HepG2 (cell line): Measurements from ENCODE around the gene TCFL5. TPM values are rescaled to one million over a fixed set of nuclear protein-coding genes. Genes with fewer than 3 reads are reported as not detected.
A peak's percentile ranks its signal among the peaks of the same experiment; 100 is the strongest.

Experiments
- ATF3 ChIP-seq: sonication (generic); formaldehyde crosslinking; IDR thresholded peaks from 2 replicates; pipeline ENCODE4 v1.4.0; 2020; ENCODE audit warnings: missing genetic modification reagents
- DNMT1 ChIP-seq: sonication (generic); formaldehyde crosslinking; IDR thresholded peaks from 2 replicates; pipeline ENCODE4 v1.5.1; 2020; ENCODE audit warnings: mild to moderate bottlenecking, missing genetic modification reagents
- NFIB ChIP-seq: sonication (generic); formaldehyde crosslinking; IDR thresholded peaks from 2 replicates; pipeline ENCODE4 v1.9.0; 2021; ENCODE audit warnings: missing genetic modification reagents, mild to moderate bottlenecking, borderline replicate concordance
- NFIC ChIP-seq: IDR thresholded peaks from 2 replicates; pipeline ENCODE4 v1.6.1; 2012; ENCODE audit warnings: mild to moderate bottlenecking, low read length, inconsistent platforms
- polyA plus RNA-seq, 8 experiments: library from polyadenylated mRNA; depleted of rRNA in 3 of 8; stranded (reverse) in 7 of 8; unstranded in 1 of 8; fragments of >200 nt; fragmentation: Illumina TruSeq in 4 of 8; extraction: Trizol in 4 of 8; gene quantifications; 2 replicates each; pipeline versions ENCODE4 v1.2.1 to v1.2.3, GENCODE V29; 2011 to 2016; ENCODE audit warnings: low read depth in 4 of 8, missing spikeins in 1 of 8, mixed read lengths in 1 of 8; ENCODE audit not compliant: insufficient read depth in 1 of 8
- total RNA-seq, 5 experiments: library from RNA; depleted of rRNA; stranded (reverse); fragments of >200 nt; fragmentation: Illumina TruSeq; extraction: Trizol; gene quantifications; 2 replicates each; pipeline ENCODE4 v1.2.3, GENCODE V29; 2016; ENCODE audit warnings: low read depth in 1 of 5
- TF ChIP-seq, protein P1 (sequence below): sonication (generic); formaldehyde crosslinking; IDR thresholded peaks from 2 replicates; pipeline ENCODE4 v1.4.0; 2020; ENCODE audit warnings: mild to moderate bottlenecking, missing genetic modification reagents
- TF ChIP-seq, protein P2 (sequence below): sonication (generic); formaldehyde crosslinking; IDR thresholded peaks from 2 replicates; pipeline ENCODE4 v1.8.0; 2022; ENCODE audit warnings: low read depth, missing genetic modification reagents
- TF ChIP-seq, protein P3 (sequence below): sonication (generic); formaldehyde crosslinking; IDR thresholded peaks from 2 replicates; pipeline ENCODE4 v1.4.0; 2020; ENCODE audit warnings: mild to moderate bottlenecking, missing genetic modification reagents, borderline replicate concordance
- TF ChIP-seq, protein P4 (sequence below): sonication (generic); formaldehyde crosslinking; IDR thresholded peaks from 2 replicates; pipeline ENCODE4 v1.4.0; 2020; ENCODE audit warnings: missing genetic modification reagents, mild to moderate bottlenecking, borderline replicate concordance

Gene TCFL5
- total and polyA plus RNA-seq, 2 of the 13 experiments (the other 11 are each of a cell fraction or from before 2014, with no cell fraction given) = 14.8 to 20.0 TPM

DNA sequence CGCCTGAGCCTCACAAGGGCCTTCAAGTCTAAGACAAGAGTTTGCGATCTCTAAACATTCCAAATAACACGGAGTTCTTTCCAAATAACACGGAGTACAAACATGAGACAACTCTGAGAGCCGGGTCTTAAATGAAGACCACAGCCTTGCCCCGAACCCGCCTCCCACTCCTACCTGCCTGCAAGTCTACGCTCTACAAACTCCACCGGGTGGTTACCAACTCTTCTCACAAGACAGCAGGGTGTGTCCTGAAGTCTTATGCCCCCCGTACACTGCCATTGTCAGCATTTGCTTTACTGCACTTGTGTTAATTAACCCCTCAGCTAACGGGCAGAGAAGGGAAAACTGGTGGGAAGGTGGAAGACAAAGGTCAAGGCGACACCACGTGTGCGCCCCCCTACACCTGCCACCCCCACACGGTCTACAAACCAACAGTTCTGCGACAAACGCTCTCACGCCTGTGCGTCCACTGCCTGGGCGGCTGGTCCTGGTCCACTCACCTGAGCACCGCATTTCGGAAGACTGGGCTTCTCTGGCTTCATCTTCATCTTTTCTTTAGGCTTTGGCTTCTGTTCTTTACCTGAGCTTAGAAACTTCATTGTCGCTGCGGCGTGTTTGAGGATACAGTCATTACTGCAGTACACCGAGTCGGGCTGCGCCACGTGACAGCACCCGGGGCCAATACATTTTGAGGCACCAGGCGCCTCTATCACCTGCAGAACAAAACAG, 45.2 kb upstream of the TCFL5 start (continued):
- TF ChIP-seq, protein P1, sequence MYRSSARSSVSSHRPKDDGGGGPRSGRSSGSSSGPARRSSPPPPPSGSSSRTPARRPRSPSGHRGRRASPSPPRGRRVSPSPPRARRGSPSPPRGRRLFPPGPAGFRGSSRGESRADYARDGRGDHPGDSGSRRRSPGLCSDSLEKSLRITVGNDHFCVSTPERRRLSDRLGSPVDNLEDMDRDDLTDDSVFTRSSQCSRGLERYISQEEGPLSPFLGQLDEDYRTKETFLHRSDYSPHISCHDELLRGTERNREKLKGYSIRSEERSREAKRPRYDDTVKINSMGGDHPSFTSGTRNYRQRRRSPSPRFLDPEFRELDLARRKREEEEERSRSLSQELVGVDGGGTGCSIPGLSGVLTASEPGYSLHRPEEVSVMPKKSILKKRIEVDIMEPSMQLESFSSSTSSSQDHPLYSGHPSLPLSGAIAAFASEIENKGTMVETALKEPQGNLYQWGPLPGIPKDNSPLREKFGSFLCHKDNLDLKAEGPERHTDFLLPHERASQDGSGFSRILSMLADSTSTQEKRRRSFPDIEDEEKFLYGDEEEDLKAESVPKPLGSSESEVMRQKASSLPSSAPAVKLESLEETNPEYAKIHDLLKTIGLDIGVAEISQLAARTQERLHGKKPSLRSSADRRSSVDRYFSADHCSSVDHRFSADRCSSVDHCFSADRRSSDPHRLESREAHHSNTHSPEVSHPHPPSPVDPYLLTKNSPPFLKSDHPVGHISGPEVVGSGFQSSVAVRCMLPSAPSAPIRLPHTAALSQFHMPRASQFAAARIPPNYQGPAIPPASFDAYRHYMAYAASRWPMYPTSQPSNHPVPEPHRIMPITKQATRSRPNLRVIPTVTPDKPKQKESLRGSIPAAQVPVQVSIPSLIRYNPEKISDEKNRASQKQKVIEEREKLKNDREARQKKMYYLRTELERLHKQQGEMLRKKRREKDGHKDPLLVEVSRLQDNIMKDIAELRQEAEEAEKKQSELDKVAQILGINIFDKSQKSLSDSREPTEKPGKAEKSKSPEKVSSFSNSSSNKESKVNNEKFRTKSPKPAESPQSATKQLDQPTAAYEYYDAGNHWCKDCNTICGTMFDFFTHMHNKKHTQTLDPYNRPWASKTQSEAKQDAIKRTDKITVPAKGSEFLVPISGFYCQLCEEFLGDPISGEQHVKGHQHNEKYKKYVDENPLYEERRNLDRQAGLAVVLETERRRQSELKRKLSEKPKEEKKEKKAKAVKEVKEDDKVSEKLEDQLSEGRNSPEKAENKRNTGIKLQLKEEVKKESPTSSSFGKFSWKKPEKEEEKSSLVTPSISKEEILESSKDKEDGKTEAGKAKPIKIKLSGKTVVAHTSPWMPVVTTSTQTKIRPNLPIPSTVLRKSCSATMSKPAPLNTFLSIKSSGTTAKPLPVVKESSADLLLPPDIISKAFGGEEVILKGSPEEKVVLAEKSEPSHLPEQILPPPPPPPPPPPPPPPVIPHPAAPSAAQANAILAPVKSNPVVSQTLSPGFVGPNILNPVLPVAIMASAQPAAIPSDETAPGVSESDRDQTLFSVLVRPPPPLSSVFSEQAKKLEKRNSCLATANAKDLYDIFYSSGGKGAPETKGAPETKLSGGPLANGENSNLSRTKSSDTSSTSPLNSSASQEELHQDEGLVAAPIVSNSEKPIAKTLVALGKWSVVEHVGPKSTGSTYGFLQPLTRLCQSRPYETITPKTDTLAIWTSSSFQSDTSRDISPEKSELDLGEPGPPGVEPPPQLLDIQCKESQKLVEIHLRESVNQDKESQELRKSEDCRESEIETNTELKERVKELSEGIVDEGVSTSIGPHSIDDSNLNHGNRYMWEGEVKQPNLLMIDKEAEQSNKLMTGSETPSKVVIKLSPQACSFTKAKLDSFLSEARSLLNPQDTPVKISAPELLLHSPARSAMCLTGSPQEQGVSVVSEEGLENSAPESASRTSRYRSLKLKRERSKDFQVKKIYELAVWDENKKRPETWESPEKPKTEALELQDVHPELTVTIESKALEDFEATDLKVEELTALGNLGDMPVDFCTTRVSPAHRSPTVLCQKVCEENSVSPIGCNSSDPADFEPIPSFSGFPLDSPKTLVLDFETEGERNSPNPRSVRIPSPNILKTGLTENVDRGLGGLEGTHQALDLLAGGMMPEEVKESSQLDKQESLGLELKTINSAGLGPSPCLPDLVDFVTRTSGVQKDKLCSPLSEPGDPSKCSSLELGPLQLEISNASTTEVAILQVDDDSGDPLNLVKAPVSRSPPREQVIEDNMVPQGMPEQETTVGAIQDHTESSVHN (CRISPR knock-in tag) = no peak
- TF ChIP-seq NFIC (no peak), DNMT1 (CRISPR knock-in tag) (no peak), ATF3 (no peak), NFIB (CRISPR knock-in tag) (no peak)
- TF ChIP-seq, protein P2, sequence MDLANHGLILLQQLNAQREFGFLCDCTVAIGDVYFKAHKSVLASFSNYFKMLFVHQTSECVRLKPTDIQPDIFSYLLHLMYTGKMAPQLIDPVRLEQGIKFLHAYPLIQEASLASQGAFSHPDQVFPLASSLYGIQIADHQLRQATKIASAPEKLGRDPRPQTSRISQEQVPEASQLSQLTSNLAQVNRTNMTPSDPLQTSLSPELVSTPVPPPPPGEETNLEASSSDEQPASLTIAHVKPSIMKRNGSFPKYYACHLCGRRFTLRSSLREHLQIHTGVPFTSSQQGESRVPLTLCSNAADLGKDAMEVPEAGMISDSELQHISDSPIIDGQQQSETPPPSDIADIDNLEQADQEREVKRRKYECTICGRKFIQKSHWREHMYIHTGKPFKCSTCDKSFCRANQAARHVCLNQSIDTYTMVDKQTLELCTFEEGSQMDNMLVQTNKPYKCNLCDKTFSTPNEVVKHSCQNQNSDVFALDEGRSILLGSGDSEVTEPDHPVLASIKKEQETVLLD = no peak
- TF ChIP-seq, protein P3, sequence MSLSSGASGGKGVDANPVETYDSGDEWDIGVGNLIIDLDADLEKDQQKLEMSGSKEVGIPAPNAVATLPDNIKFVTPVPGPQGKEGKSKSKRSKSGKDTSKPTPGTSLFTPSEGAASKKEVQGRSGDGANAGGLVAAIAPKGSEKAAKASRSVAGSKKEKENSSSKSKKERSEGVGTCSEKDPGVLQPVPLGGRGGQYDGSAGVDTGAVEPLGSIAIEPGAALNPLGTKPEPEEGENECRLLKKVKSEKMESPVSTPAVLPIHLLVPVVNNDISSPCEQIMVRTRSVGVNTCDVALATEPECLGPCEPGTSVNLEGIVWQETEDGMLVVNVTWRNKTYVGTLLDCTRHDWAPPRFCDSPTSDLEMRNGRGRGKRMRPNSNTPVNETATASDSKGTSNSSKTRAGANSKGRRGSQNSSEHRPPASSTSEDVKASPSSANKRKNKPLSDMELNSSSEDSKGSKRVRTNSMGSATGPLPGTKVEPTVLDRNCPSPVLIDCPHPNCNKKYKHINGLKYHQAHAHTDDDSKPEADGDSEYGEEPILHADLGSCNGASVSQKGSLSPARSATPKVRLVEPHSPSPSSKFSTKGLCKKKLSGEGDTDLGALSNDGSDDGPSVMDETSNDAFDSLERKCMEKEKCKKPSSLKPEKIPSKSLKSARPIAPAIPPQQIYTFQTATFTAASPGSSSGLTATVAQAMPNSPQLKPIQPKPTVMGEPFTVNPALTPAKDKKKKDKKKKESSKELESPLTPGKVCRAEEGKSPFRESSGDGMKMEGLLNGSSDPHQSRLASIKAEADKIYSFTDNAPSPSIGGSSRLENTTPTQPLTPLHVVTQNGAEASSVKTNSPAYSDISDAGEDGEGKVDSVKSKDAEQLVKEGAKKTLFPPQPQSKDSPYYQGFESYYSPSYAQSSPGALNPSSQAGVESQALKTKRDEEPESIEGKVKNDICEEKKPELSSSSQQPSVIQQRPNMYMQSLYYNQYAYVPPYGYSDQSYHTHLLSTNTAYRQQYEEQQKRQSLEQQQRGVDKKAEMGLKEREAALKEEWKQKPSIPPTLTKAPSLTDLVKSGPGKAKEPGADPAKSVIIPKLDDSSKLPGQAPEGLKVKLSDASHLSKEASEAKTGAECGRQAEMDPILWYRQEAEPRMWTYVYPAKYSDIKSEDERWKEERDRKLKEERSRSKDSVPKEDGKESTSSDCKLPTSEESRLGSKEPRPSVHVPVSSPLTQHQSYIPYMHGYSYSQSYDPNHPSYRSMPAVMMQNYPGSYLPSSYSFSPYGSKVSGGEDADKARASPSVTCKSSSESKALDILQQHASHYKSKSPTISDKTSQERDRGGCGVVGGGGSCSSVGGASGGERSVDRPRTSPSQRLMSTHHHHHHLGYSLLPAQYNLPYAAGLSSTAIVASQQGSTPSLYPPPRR (CRISPR knock-in tag) = 0 out of 2 replicates have a peak, but pooled peaks have one; percentile 14
- TF ChIP-seq, protein P4, sequence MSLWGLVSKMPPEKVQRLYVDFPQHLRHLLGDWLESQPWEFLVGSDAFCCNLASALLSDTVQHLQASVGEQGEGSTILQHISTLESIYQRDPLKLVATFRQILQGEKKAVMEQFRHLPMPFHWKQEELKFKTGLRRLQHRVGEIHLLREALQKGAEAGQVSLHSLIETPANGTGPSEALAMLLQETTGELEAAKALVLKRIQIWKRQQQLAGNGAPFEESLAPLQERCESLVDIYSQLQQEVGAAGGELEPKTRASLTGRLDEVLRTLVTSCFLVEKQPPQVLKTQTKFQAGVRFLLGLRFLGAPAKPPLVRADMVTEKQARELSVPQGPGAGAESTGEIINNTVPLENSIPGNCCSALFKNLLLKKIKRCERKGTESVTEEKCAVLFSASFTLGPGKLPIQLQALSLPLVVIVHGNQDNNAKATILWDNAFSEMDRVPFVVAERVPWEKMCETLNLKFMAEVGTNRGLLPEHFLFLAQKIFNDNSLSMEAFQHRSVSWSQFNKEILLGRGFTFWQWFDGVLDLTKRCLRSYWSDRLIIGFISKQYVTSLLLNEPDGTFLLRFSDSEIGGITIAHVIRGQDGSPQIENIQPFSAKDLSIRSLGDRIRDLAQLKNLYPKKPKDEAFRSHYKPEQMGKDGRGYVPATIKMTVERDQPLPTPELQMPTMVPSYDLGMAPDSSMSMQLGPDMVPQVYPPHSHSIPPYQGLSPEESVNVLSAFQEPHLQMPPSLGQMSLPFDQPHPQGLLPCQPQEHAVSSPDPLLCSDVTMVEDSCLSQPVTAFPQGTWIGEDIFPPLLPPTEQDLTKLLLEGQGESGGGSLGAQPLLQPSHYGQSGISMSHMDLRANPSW = no peak
